Transverse colon (tissue), 4 donors: ENCODE data around the gene RTEL1. TPM values are rescaled to one million over a fixed set of nuclear protein-coding genes. Genes with fewer than 3 reads are reported as not detected.

Experiments used
- DNase-seq: peaks from one replicate; pipeline ENCODE4 v3.0.0-alpha.2; 2019
- H3K27ac ChIP-seq, 4 donors: fragments of 200-600 bp; sonication (generic); 2 replicates each; pipeline ENCODE4 v1.5.1; 2016 to 2018; ENCODE audit warnings: inconsistent platforms in 4 of 4
- H3K27me3 ChIP-seq: fragments of 200-600 bp; sonication (generic); 2 replicates; pipeline ENCODE4 v1.5.1; 2017; ENCODE audit warnings: inconsistent platforms
- H3K36me3 ChIP-seq, 4 donors: fragments of 200-600 bp; sonication (generic); 2 replicates each; pipeline ENCODE4 v1.5.1; 2017 to 2019; ENCODE audit warnings: inconsistent platforms in 4 of 4
- H3K4me1 ChIP-seq, 4 donors: fragments of 200-600 bp; sonication (generic); 2 replicates each; pipeline ENCODE4 v1.5.1; 2017 to 2020; ENCODE audit warnings: inconsistent platforms in 4 of 4
- H3K4me3 ChIP-seq, 4 donors: fragments of 200-600 bp; sonication (generic); 1 replicate in 1 of 4; 2 replicates in 3 of 4; pipeline versions ENCODE4 v1.5.1 to v1.6.1; 2017 to 2019; ENCODE audit warnings: inconsistent platforms in 4 of 4
- H3K9me3 ChIP-seq, 2 donors: fragments of 200-600 bp; sonication (generic); 2 replicates each; pipeline ENCODE4 v1.5.1; 2017 to 2019; ENCODE audit warnings: inconsistent platforms in 2 of 2
- CTCF ChIP-seq, 5 experiments: fragments of 200-600 bp in 3 of 5; fragments of 450-650 bp in 2 of 5; sonication (generic) in 3 of 5; IDR thresholded peaks; 1 replicate in 2 of 5; 2 replicates in 3 of 5; pipeline ENCODE4 v1.5.1; 2016 to 2017; ENCODE audit warnings: antibody characterized with exemption in 5 of 5, inconsistent platforms in 3 of 5, mild to moderate bottlenecking in 2 of 5, moderate library complexity in 1 of 5
- EP300 ChIP-seq: sonication (generic); formaldehyde crosslinking; IDR thresholded peaks from one replicate; pipeline ENCODE4 v1.6.1; 2017; ENCODE audit warnings: antibody characterized with exemption, low read depth
- POLR2A ChIP-seq: fragments of 450-650 bp; IDR thresholded peaks from one replicate; pipeline ENCODE4 v1.6.1; 2016; ENCODE audit warnings: antibody characterized with exemption, mild to moderate bottlenecking, moderate library complexity
- POLR2AphosphoS5 ChIP-seq, 3 donors: sonication (generic); formaldehyde crosslinking; IDR thresholded peaks; one replicate each; pipeline ENCODE4 v1.6.1; 2016; ENCODE audit warnings: antibody characterized with exemption in 3 of 3
- WGBS, 2 donors: methylation state at CpG; one replicate each; pipeline ENCODE4 v1.1.5; 2018; ENCODE audit warnings: low coverage in 1 of 2; 5-methylcytosine and 5-hydroxymethylcytosine counted together
- in situ Hi-C, 4 donors: fragments of 200-750 bp; cut with MboI; loops; one replicate each; pipeline versions ENCODE4 v1.15.0 to v1.15.1; 2017; ENCODE audit warnings: low sequenced_read_pairs in 3 of 4, low pct_ligation_motif_present in 1 of 4, low pct_unique_long_range_greater_than_20kb in 1 of 4
- intact Hi-C: fragments of 100-400 bp; cut with DNase I; formaldehyde crosslinking; loops from one replicate; pipeline ENCODE4 v1.15.1; 2023; ENCODE audit warnings: low total_unique reads
- total RNA-seq, 4 donors: library from RNA; depleted of rRNA; stranded (reverse); fragments of >200 nt; gene quantifications; one replicate each; pipeline ENCODE4 v1.1.0, GENCODE V29; 2016

RTEL1 gene
- total RNA-seq, 4 donors from 2014 or later, result 18.8 to 84.9 (median 24.1) TPM

- Histone ChIP-seq H3K4me3 (peak overlapping the region; percentile 21 to 63 (median 53)), H3K27me3 (no peaks in the 10 kb centered on the region), H3K27ac (peak overlapping the region; percentile 80 to 91 (median 84)), H3K36me3 (no peaks in the 10 kb centered on the region), H3K4me1 (peaks cover 6 to 15% (median 11%) of the 10 kb centered on the region in 4 donors), H3K9me3 (no peaks in the 10 kb centered on the region)
- 2% methylated on average over 48 of the region's 86 CpGs; no CpG with 5 or more reads in 1 of the 2 donors for WGBS, 2 donors
- TF ChIP-seq EP300, result no peak
- TF ChIP-seq CTCF (IDR thresholded peaks at IDR 0.05), result peak; percentile 36 to 82 (median 54)
- peak; percentile 39 to 60 (median 41) for TF ChIP-seq POLR2AphosphoS5 (IDR thresholded peaks at IDR 0.05)
- no peak for TF ChIP-seq POLR2A
- intact Hi-C loops, result no loop called here
- in situ Hi-C loops, result loop anchor here in 1 of 4 donors (25.0 kb wide), 1 partner anchor 105 kb away; the partner anchor contains the start of genes PTK6 and SRMS
- peak; percentile 95 for DNase-seq
Observed at GRCh38 chr20:63641792-63642523, 16.2 kb upstream of the RTEL1 start.

GRCh38 chr20:63642527-63643247, 15.4 kb upstream of the RTEL1 start:
- Histone ChIP-seq H3K9me3 (no peaks in the 10 kb centered on the region), H3K27ac (peak overlapping the region; percentile 77 to 84 (median 81)), H3K36me3 (no peaks in the 10 kb centered on the region), H3K4me3 (peak overlapping the region; percentile 21 to 63 (median 42)), H3K27me3 (no peaks in the 10 kb centered on the region), H3K4me1 (peaks cover 6 to 15% (median 11%) of the 10 kb centered on the region in 4 donors)
- DNase-seq, result peak; percentile 29
- in situ Hi-C loops (loop anchor here in 1 of 4 donors (25.0 kb wide), 1 partner anchor 105 kb away; the partner anchor contains the start of genes PTK6 and SRMS), intact Hi-C loops (no loop called here)
- 26 to 60% methylated on average over 1 to 27 of the region's 29 CpGs for WGBS, 2 donors
- TF ChIP-seq EP300 (no peak), POLR2AphosphoS5 (IDR thresholded peaks at IDR 0.05) (no peak)

- TF ChIP-seq POLR2A (no peak), EP300 (no peak), CTCF (IDR thresholded peaks at IDR 0.05) (no peak), POLR2AphosphoS5 (IDR thresholded peaks at IDR 0.05) (no peak)
- WGBS, 2 donors, result 90 to 91% methylated on average over 2 to 8 of the region's 10 CpGs
- Histone ChIP-seq H3K27ac (no peak overlapping the region), H3K4me3 (no peak overlapping the region), H3K27me3 (no peaks in the 10 kb centered on the region), H3K36me3 (no peaks in the 10 kb centered on the region), H3K9me3 (no peaks in the 10 kb centered on the region), H3K4me1 (peaks cover 6 to 15% (median 11%) of the 10 kb centered on the region in 4 donors)
- in situ Hi-C loops (loop anchor here in 1 of 4 donors (25.0 kb wide), 1 partner anchor 106 kb away; the partner anchor contains the start of genes PTK6 and SRMS), intact Hi-C loops (no loop called here)
- DNase-seq, result no peak
Observed at GRCh38 chr20:63643499-63643898, 14.6 kb upstream of the RTEL1 start.

GRCh38 chr20:63643946-63644345, 14.2 kb upstream of the RTEL1 start:
- intact Hi-C loops (no loop called here), in situ Hi-C loops (loop anchor here in 1 of 4 donors (25.0 kb wide), 1 partner anchor 107 kb away; the partner anchor contains the start of genes PTK6 and SRMS)
- Histone ChIP-seq H3K27me3 (no peaks in the 10 kb centered on the region), H3K36me3 (no peaks in the 10 kb centered on the region), H3K4me1 (peaks cover 6 to 15% (median 11%) of the 10 kb centered on the region in 4 donors), H3K9me3 (no peaks in the 10 kb centered on the region), H3K4me3 (no peak overlapping the region), H3K27ac (no peak overlapping the region)
- DNase-seq, result no peak
- 90% methylated on average over 11 of the region's 15 CpGs; no CpG with 5 or more reads in 1 of the 2 donors for WGBS, 2 donors
- TF ChIP-seq POLR2AphosphoS5 (IDR thresholded peaks at IDR 0.05) (no peak), CTCF (IDR thresholded peaks at IDR 0.05) (no peak), POLR2A (no peak), EP300 (no peak)
